PFSK-1 (cell line): ENCODE results near the gene KIF26B.

ENCODE experiments used
- POLR2AphosphoS5 ChIP-seq: IDR thresholded peaks from 2 replicates; pipeline ENCODE4 v1.6.1; 2012; ENCODE audit warnings: low read depth, mild to moderate bottlenecking, control low read depth, low read length, moderate library complexity
- REST ChIP-seq, 2 experiments: IDR thresholded peaks; 2 replicates each; pipeline versions ENCODE4 v1.6.1 to v1.8.0; 2011 to 2012; ENCODE audit warnings: low read depth in 2 of 2, low read length in 2 of 2, control low read depth in 1 of 2, inconsistent platforms in 1 of 2, mild to moderate bottlenecking in 1 of 2, moderate library complexity in 1 of 2; ENCODE audit not compliant: insufficient read depth in 1 of 2
- SIN3A ChIP-seq: IDR thresholded peaks from 2 replicates; pipeline ENCODE4 v1.6.1; 2012; ENCODE audit warnings: mild to moderate bottlenecking, low read length, moderate library complexity, borderline replicate concordance; ENCODE audit not compliant: insufficient read depth

- no peak for TF ChIP-seq SIN3A
- no peak for TF ChIP-seq POLR2AphosphoS5
- no peak for TF ChIP-seq REST (IDR thresholded peaks at IDR 0.05; ENCODE audit: insufficient read depth in 1 of 2, low read depth in 2 of 2, low read length in 2 of 2)
These were observed 429.0 kb downstream of the KIF26B start for GRCh38 chr1:245583575-245584330.
